Astrocyte (in vitro differentiated cells and primary cell): ENCODE results near the gene ZNF618. TPM values are rescaled to one million over a fixed set of nuclear protein-coding genes. Genes with fewer than 3 reads are reported as not detected.
A peak's percentile ranks its signal among the peaks of the same experiment; 100 is the strongest.

ENCODE experiments used
- DNase-seq: peaks from one replicate; pipeline ENCODE4 v3.0.0-alpha.2; 2010; ENCODE audit warnings: low read depth
- FAIRE-seq: peaks from 2 replicates; lab custom pipeline; 2011; peaks lifted over from hg19 to GRCh38; lab: Jason Lieb, UNC
- H2AFZ ChIP-seq: 2 replicates; pipeline ENCODE4 v1.6.0; 2012; ENCODE audit warnings: low read depth, low read length, inconsistent platforms
- H3K27ac ChIP-seq: 2 replicates; pipeline ENCODE4 v1.5.1; 2011; ENCODE audit warnings: low read depth, low read length, inconsistent platforms
- H3K27me3 ChIP-seq: 2 replicates; pipeline ENCODE4 v1.6.0; 2011; ENCODE audit warnings: low read length, inconsistent platforms; ENCODE audit not compliant: insufficient read depth
- H3K36me3 ChIP-seq: 2 replicates; pipeline ENCODE4 v1.5.1; 2011; ENCODE audit warnings: low read length, inconsistent platforms; ENCODE audit not compliant: insufficient read depth
- H3K4me1 ChIP-seq: 2 replicates; pipeline ENCODE4 v1.5.1; 2011; ENCODE audit warnings: low read length, inconsistent platforms; ENCODE audit not compliant: insufficient read depth
- H3K4me2 ChIP-seq: 2 replicates; pipeline ENCODE4 v1.6.0; 2012; ENCODE audit warnings: low read length, inconsistent platforms
- H3K4me3 ChIP-seq: 2 replicates; pipeline ENCODE4 v1.5.1; 2011; ENCODE audit warnings: low read depth, mild to moderate bottlenecking, low read length, inconsistent platforms; ENCODE audit not compliant: insufficient read depth
- H3K79me2 ChIP-seq: 2 replicates; pipeline ENCODE4 v1.6.0; 2012; ENCODE audit warnings: mild to moderate bottlenecking, low read length, inconsistent platforms; ENCODE audit not compliant: insufficient read depth
- H3K9ac ChIP-seq: 2 replicates; pipeline ENCODE4 v1.6.0; 2012; ENCODE audit warnings: mild to moderate bottlenecking, low read length, inconsistent platforms
- H3K9me3 ChIP-seq: 2 replicates; pipeline ENCODE4 v1.5.1; 2012; ENCODE audit warnings: low read depth, mild to moderate bottlenecking, low read length, inconsistent platforms; ENCODE audit not compliant: insufficient read depth
- H4K20me1 ChIP-seq: 2 replicates; pipeline ENCODE4 v1.6.0; 2012; ENCODE audit warnings: low read length, inconsistent platforms; ENCODE audit not compliant: insufficient read depth
- H3K27ac Mint-ChIP-seq: one replicate; pipeline ENCODE4 v1.8.0; 2021; ENCODE audit warnings: mild to moderate bottlenecking, mixed read lengths; ENCODE audit not compliant: unreplicated experiment
- H3K27me3 Mint-ChIP-seq: one replicate; pipeline ENCODE4 v1.8.0; 2021; ENCODE audit warnings: low read depth, mixed read lengths; ENCODE audit not compliant: unreplicated experiment
- H3K36me3 Mint-ChIP-seq: one replicate; pipeline ENCODE4 v1.8.0; 2021; ENCODE audit warnings: low read depth, mixed read lengths; ENCODE audit not compliant: unreplicated experiment
- H3K4me1 Mint-ChIP-seq: one replicate; pipeline ENCODE4 v1.8.0; 2021; ENCODE audit warnings: low read depth, mixed read lengths; ENCODE audit not compliant: unreplicated experiment
- H3K4me3 Mint-ChIP-seq: one replicate; pipeline ENCODE4 v1.8.0; 2021; ENCODE audit warnings: mild to moderate bottlenecking, moderate library complexity, mixed read lengths; ENCODE audit not compliant: unreplicated experiment
- H3K9me3 Mint-ChIP-seq: one replicate; pipeline ENCODE4 v1.8.0; 2021; ENCODE audit warnings: mild to moderate bottlenecking, mixed read lengths; ENCODE audit not compliant: unreplicated experiment
- CTCF ChIP-seq: IDR thresholded peaks from 2 replicates; pipeline ENCODE4 v1.5.1; 2011; ENCODE audit warnings: low read depth, mild to moderate bottlenecking, inconsistent platforms, low read length, moderate library complexity; ENCODE audit not compliant: insufficient read depth
- EZH2 ChIP-seq: IDR thresholded peaks from 2 replicates; pipeline ENCODE4 v1.6.1; 2012; ENCODE audit warnings: mild to moderate bottlenecking, low read length, inconsistent platforms; ENCODE audit not compliant: insufficient read depth
- total RNA-seq: library from RNA; stranded (reverse); gene quantifications from 2 replicates; pipeline ENCODE4 v1.2.1, GENCODE V29; 2021

Gene ZNF618
- total RNA-seq, 1 donor from 2014 or later = 30.1 TPM

GRCh38 chr9:114098021-114098935 lies 222.2 kb downstream of the ZNF618 start:
- DNase-seq (no peak), FAIRE-seq (no peak)
- Histone ChIP-seq H3K27ac (no peak overlapping the region), H3K79me2 (no peaks in the 10 kb centered on the region), H4K20me1 (no peaks in the 10 kb centered on the region), H3K27me3 (peaks cover 2% of the 10 kb centered on the region), H3K9me3 (peaks cover 5% of the 10 kb centered on the region), H3K36me3 (no peaks in the 10 kb centered on the region), H3K4me1 (peaks cover 5% of the 10 kb centered on the region), H3K4me3 (no peak overlapping the region), H3K4me2 (peak overlapping the region; percentile 79), H3K9ac (no peak overlapping the region), H2AFZ (peak overlapping the region; percentile 21)
- Mint-ChIP-seq H3K36me3 (peaks cover 3% of the 10 kb centered on the region), H3K4me1 (peaks cover 2% of the 10 kb centered on the region), H3K27ac (no peak overlapping the region), H3K9me3 (peaks cover 11% of the 10 kb centered on the region), H3K27me3 (peaks cover 58% of the 10 kb centered on the region), H3K4me3 (peak overlapping the region; percentile 66)
- TF ChIP-seq CTCF (no peak), EZH2 (no peak)

DNA sequence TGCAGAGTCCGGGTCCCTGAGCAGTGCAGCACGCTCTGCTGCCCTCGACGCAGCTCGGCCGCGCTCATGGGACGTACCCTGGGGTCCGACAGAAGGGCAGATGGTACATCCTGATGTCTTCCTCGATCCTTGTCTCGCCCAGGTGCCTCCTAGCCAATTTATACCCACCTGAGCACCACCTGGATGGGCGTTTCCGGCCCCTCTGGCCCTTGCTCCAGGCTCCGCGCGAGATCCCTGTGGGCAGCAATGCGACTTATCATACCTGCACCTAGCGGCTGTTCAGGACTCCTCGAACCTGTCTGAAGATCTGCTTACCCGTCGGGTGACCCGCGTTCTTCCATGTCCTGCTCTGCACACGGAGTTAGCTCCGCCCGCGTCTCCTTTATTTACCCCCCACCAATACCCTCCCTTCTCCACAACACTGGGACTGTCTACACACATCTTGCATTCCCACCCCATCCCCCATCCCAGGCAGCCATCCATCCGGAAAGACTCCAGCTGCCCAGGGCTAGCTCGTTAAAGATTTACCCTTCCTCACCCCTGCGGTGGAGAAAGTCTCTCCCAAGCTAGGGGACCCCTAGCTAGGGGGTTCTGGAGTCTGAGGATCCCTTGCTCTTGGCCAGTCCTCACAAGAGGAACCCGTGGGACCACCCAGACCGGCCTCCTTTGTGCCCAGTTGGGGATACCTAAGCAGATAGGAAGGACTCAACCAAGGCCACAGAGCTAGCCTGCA lies 223.0 kb downstream of the ZNF618 start, which contains the start of gene KIF12:
KIF12 (minus strand) TSS at position 357 of the 733 bp plus-strand sequence; CDS start at position 341, 16 bp downstream.
- peaks cover 11% of the 10 kb centered on the region for H3K9me3 Mint-ChIP-seq
- H3K9me3 ChIP-seq = peaks cover 6% of the 10 kb centered on the region
- H3K79me2 ChIP-seq = no peaks in the 10 kb centered on the region
- no peaks in the 10 kb centered on the region for H3K36me3 ChIP-seq
- H3K4me3 Mint-ChIP-seq = peak within 1 kb of the TSS; percentile 66
- DNase-seq (no peak), FAIRE-seq (no peak)
- H3K27ac ChIP-seq = no peak within 1 kb of the TSS
- peak within 1 kb of the TSS; percentile 79 for H3K4me2 ChIP-seq
- peaks cover 5% of the 10 kb centered on the region for H3K4me1 ChIP-seq
- H3K9ac ChIP-seq = no peak within 1 kb of the TSS
- peak; percentile 36 for TF ChIP-seq EZH2
- no peak for TF ChIP-seq CTCF
- peaks cover 2% of the 10 kb centered on the region for H3K4me1 Mint-ChIP-seq
- H3K27me3 ChIP-seq = peaks cover 2% of the 10 kb centered on the region
- H4K20me1 ChIP-seq = no peaks in the 10 kb centered on the region
- peak within 1 kb of the TSS; percentile 41 for H2AFZ ChIP-seq
- peaks cover 3% of the 10 kb centered on the region for H3K36me3 Mint-ChIP-seq
- no peak within 1 kb of the TSS for H3K4me3 ChIP-seq
- H3K27ac Mint-ChIP-seq = no peak within 1 kb of the TSS
- peaks cover 50% of the 10 kb centered on the region for H3K27me3 Mint-ChIP-seq
